Measurements from ENCODE around the gene PLA2G4A. TPM values are rescaled to one million over a fixed set of nuclear protein-coding genes. Genes with fewer than 3 reads are reported as not detected.

PLA2G4A gene
- 10 to 100 TPM in 1 of 3 donors, 1 to 10 TPM in 2; 2.6 to 10.2 (median 6.0) TPM for polyA plus RNA-seq

- 2 to 10% (median 4%) methylated on average over 17 of the region's 17 CpGs for WGBS, 3 donors
- no peak within 1 kb of the TSS for H3K27ac ChIP-seq (ENCODE audit: low read depth, low read length)
Measured at GRCh38 chr1:186828611-186829454, at the start of gene PLA2G4A. Gene PLA2G4A (plus strand): TSS chr1:186828949. CDS start chr1:186854355, 25,406 bp downstream.

- H3K27ac ChIP-seq (ENCODE audit: low read depth, low read length), result no peak overlapping the region
Measured at GRCh38 chr1:186780076-186780475, 48.7 kb upstream of the PLA2G4A start.

DNA sequence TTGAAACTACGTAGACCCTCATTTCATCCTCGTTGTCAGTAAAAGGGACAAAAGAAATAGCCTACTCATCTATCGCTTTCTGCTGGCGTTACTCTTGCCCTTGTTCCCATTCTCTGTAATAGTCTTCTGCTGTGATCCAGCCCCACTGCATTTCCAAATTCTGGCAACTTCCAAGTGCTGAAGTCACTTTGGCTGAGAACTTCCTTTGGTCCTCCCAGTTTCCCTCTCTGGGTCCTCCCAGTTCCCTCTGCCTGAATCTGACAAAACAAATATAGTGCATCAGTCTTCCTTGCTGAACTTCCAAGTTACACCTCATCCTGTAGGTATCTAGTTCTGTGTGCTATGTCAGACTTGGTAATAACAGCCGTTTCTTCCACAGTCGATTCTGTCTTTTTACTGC, 47.0 kb upstream of the PLA2G4A start:
- 68 to 74% (median 72%) methylated on average over 6 of the region's 6 CpGs for WGBS, 3 donors
- H3K27ac ChIP-seq (ENCODE audit: low read depth, low read length), result no peak overlapping the region

DNA sequence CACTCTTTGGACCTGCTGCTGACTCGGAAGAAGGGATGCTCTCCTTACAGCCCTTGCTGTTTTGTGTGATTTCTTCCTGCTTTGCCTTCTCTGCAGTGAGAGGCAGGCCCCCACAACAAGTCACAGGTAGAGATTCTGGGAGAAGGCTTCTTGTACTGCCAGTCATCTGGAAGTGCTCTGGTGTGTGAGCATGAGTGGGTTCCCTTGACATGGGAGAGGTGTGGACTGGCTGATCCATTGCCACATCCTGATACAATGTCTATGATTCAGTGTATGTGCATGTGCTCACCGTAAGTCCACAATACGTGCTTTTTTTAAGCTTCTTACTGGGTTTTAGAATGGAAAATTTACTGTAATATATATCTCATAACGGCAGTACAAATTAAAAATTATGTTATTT, 46.0 kb upstream of the PLA2G4A start:
- WGBS, 3 donors, result 78 to 90% (median 88%) methylated on average over 4 of the region's 4 CpGs
- no peak overlapping the region for H3K27ac ChIP-seq (ENCODE audit: low read depth, low read length)

DNA sequence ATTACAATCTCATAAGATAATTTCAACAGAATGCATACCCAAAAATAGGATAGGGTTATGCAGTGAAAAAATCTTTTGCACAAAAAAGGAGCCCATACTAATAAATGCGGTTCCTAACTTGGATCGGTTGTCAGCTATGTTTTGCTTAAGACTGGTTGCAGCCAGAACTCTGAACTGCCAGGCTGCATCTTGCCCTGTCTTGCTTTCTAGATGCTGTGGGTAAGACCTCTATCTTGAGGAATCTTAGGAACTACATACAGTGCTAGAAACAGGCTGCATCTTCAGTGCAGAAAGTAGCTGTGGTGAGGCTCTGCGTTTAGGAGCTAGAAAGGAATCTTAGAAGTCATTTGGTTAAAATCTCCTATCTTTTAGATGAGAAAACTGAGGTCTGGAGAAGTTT, 45.6 kb upstream of the PLA2G4A start:
- no peak overlapping the region for H3K27ac ChIP-seq (ENCODE audit: low read depth, low read length)
- 72 to 93% (median 89%) methylated on average over 3 of the region's 3 CpGs for WGBS, 3 donors

- no peak overlapping the region for H3K27ac ChIP-seq (ENCODE audit: low read depth, low read length)
- WGBS, 3 donors, result 29 to 36% (median 31%) methylated on average over 2 of the region's 2 CpGs
Measured at GRCh38 chr1:186785503-186785902, 43.2 kb upstream of the PLA2G4A start.

- 75 to 87% (median 78%) methylated on average over 1 of the region's 1 CpG for WGBS, 3 donors
Measured at GRCh38 chr1:186790101-186790500, 38.6 kb upstream of the PLA2G4A start.

GRCh38 chr1:186792870-186793581, 35.7 kb upstream of the PLA2G4A start:
- no peak overlapping the region for H3K27ac ChIP-seq (ENCODE audit: low read depth, low read length)
- WGBS, 3 donors, result 80 to 85% (median 81%) methylated on average over 7 of the region's 7 CpGs

More at GRCh38 chr1:186790101-186790500, 38.6 kb upstream of the PLA2G4A start:
- no peak overlapping the region for H3K27ac ChIP-seq (ENCODE audit: low read depth, low read length)

DNA sequence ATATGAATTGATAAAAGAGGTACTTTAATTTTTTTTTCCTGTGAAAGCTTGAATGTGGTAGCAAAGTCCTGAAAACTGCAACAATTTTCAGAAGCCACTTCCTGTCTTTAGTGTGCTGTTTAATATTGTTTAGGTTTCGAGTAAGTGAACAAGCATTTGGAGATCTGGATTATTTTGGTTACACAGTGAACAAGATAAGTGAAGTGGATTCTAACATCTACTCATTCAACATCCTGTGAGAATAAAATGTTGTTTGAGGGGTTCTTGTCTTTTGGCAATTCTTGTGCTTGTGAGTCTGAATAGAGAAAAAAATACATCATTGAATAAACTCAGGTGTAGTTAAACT, 35.2 kb upstream of the PLA2G4A start:
- 48 to 63% (median 56%) methylated on average over 1 of the region's 1 CpG for WGBS, 3 donors
- no peak overlapping the region for H3K27ac ChIP-seq (ENCODE audit: low read depth, low read length)

DNA sequence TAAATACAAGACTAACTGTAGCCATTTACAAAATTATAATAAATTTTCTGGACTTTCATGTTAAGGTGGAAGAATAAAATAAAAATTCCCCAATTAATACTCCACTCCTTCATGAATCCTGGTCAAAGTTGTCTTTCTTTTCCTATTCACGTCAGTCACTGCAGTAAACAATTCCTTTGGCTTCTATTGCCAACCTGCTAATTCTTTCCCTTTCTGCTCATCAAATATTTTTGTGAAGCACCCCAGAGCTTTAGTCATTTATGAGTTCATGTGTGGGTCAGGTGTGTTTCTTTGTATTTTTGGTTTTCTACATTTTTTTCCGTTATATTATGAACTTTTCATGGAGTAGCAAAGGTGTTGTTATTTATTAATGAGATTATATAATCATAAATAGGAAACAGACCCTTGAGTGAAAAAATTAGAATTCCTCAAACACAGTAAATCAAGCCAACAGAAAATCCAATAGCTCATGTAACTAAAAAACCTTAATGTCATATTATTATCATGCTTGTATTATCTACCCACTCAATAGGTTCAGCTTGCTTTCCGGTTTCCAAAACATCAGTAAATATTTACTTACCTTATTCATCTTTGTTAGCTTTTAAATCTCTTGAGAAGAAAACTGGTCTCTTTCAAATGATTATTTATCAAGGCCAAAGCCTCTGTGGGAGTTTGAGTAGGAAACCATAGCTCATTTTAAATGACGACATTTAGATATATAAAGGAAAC, 29.6 kb upstream of the PLA2G4A start:
- WGBS, 3 donors, result 43 to 75% (median 69%) methylated on average over 4 of the region's 4 CpGs
- no peak overlapping the region for H3K27ac ChIP-seq (ENCODE audit: low read depth, low read length)

GRCh38 chr1:186799689-186800054, 29.1 kb upstream of the PLA2G4A start:
- no peak overlapping the region for H3K27ac ChIP-seq (ENCODE audit: low read depth, low read length)

DNA sequence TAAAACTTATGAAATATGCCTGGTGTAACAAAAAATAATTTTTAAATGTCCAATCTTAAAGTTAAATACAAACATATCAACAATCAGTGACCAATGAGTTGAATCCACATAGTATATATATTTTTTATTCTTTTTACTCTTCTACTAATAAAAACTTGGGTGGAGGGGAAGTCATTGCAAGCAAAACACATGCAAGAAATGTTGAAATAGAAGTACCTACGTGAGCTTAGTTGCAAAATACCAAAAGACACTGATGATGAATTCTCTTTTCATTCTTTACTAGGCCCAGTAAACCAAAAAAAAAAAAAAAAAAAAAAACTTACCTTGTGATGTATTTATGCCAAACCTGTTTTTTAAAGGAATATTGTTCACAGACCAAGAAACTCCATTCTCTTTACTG, 26.4 kb upstream of the PLA2G4A start:
- WGBS, 3 donors, result 35 to 45% (median 39%) methylated on average over 1 of the region's 1 CpG

GRCh38 chr1:186804679-186805078, 24.1 kb upstream of the PLA2G4A start:
- 71 to 85% (median 83%) methylated on average over 5 of the region's 5 CpGs for WGBS, 3 donors
- H3K27ac ChIP-seq (ENCODE audit: low read depth, low read length), result no peak overlapping the region

More for the DNA sequence above, 26.4 kb upstream of the PLA2G4A start:
- no peak overlapping the region for H3K27ac ChIP-seq (ENCODE audit: low read depth, low read length)

GRCh38 chr1:186806477-186806876, 22.3 kb upstream of the PLA2G4A start:
- WGBS, 3 donors, result 43 to 52% (median 45%) methylated on average over 3 of the region's 3 CpGs
- H3K27ac ChIP-seq (ENCODE audit: low read depth, low read length), result no peak overlapping the region

DNA sequence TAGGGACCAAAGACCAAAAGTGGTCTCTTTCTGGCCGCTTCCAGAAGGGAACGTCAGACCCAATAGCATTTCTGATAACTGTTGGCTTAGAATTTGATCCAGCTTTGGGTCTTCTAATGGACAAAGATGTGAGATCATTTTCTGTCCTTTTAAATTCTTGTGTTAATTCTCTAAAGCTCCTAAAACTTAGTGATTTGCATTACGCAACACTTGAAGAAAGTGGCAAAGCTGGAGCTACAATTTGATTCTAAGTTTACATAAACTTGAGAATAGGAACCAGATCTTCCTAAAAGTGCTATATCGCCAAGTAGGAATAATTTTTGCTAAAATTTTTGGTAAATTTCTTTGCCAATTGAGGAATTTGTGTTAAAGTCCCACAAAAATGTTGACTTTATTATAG, 21.6 kb upstream of the PLA2G4A start:
- WGBS, 3 donors, result 89 to 93% (median 89%) methylated on average over 4 of the region's 4 CpGs
- no peak overlapping the region for H3K27ac ChIP-seq (ENCODE audit: low read depth, low read length)

DNA sequence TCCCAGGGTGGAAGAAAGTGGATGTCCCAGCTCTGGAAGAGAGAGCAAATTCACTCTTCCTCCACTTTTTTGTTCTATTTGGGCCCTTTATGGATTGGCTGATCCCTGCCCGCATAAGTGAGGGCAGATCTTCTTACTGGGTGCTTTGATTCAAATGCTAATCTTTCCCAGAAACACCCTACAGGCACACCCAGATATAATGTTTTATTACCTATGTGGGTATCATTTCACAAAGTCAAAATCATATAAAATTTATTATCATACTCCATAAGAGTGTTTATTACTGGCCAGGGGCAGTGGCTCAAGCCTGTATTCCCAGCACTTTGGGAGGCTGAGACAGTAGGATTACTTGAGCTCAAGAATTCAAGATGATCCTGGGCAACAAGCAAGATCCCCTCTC, 16.9 kb upstream of the PLA2G4A start:
- H3K27ac ChIP-seq (ENCODE audit: low read depth, low read length), result no peak overlapping the region
- 90 to 96% (median 96%) methylated on average over 1 of the region's 1 CpG for WGBS, 3 donors

- 70 to 74% (median 71%) methylated on average over 4 of the region's 4 CpGs for WGBS, 3 donors
- H3K27ac ChIP-seq (ENCODE audit: low read depth, low read length), result no peak overlapping the region
Measured at GRCh38 chr1:186812570-186812969, 16.2 kb upstream of the PLA2G4A start.

DNA sequence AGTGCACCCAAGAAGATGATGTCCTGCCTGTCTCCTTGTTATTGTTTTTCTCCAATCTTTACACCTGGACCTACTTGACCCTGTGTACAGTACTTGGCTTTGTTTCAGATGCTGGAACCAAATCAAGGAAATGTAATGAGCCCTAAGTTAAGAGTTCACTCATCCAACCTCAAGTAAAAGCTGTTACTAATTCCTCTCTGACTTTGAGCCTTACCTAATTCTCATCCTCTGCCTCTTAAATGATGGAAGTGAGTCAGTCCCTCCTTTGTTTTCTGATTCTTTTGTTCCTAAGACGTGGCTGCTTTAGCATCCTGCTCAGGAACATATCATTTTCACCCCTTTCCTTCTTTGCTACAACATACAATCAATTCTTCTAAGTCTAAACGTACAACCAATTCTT, 15.3 kb upstream of the PLA2G4A start:
- WGBS, 3 donors, result 50 to 64% (median 57%) methylated on average over 2 of the region's 2 CpGs
- H3K27ac ChIP-seq (ENCODE audit: low read depth, low read length), result no peak overlapping the region

GRCh38 chr1:186819126-186819525, 9.6 kb upstream of the PLA2G4A start:
- WGBS, 3 donors, result 65 to 70% (median 68%) methylated on average over 3 of the region's 3 CpGs
- H3K27ac ChIP-seq (ENCODE audit: low read depth, low read length), result no peak overlapping the region

Measured in adipose tissue (tissue), 3 donors.